ENCODE results near the gene HEXB. TPM values are rescaled to one million over a fixed set of nuclear protein-coding genes. Genes with fewer than 3 reads are reported as not detected.

HEXB gene
- total and polyA plus RNA-seq, 2 donors (not counting 1 experiment from before 2014, with no cell fraction given): 203 to 245 TPM

GRCh38 chr5:74652576-74652975 lies 32.5 kb upstream of the HEXB start:
- Histone ChIP-seq H2AFZ (ENCODE audit: low read length) (no peak overlapping the region), H3K9me3 (ENCODE audit: control insufficient read depth, insufficient read depth, low read depth, low read length) (no peaks in the 10 kb centered on the region), H3K4me1 (ENCODE audit: control insufficient read depth, extremely low read depth, insufficient read depth, low read length) (peaks cover 2% of the 10 kb centered on the region), H3K27me3 (ENCODE audit: control insufficient read depth, insufficient read depth, low read length) (no peaks in the 10 kb centered on the region), H3K36me3 (ENCODE audit: control insufficient read depth, insufficient read depth, low read length) (no peaks in the 10 kb centered on the region), H3K4me2 (ENCODE audit: extremely low read depth, insufficient read depth, low read length) (no peak overlapping the region), H3K27ac (ENCODE audit: insufficient read depth, low read length) (no peak overlapping the region), H4K20me1 (ENCODE audit: control insufficient read depth, extremely low read depth, insufficient read depth, low read length) (no peaks in the 10 kb centered on the region), H3K9ac (ENCODE audit: insufficient read depth, low read length) (no peak overlapping the region), H3K4me3 (replicated peaks in 1 of 4; ENCODE audit: control extremely low read depth in 1 of 4, insufficient read depth in 1 of 4, low read depth in 3 of 4, low read length in 4 of 4) (no peak overlapping the region), H3K79me2 (ENCODE audit: control insufficient read depth, insufficient read depth, low read length) (no peaks in the 10 kb centered on the region)
- DNase-seq (ENCODE audit: low read depth in 2 of 2): no peak
- TF ChIP-seq CTCF (conservative IDR thresholded peaks at IDR 0.05 in 1 of 2, IDR thresholded peaks at IDR 0.05 in 1 of 2; ENCODE audit: low read depth in 1 of 2, low read length in 2 of 2) (no peak), EZH2 (IDR thresholded peaks at IDR 0.05; ENCODE audit: low read length, missing control alignments) (no peak)

GRCh38 chr5:74653991-74654390 lies 31.0 kb upstream of the HEXB start:
- Histone ChIP-seq H4K20me1 (ENCODE audit: control insufficient read depth, extremely low read depth, insufficient read depth, low read length) (no peaks in the 10 kb centered on the region), H3K36me3 (ENCODE audit: control insufficient read depth, insufficient read depth, low read length) (no peaks in the 10 kb centered on the region), H3K4me1 (ENCODE audit: control insufficient read depth, extremely low read depth, insufficient read depth, low read length) (no peaks in the 10 kb centered on the region), H3K79me2 (ENCODE audit: control insufficient read depth, insufficient read depth, low read length) (no peaks in the 10 kb centered on the region), H3K27ac (ENCODE audit: insufficient read depth, low read length) (no peak overlapping the region), H3K9me3 (ENCODE audit: control insufficient read depth, insufficient read depth, low read depth, low read length) (no peaks in the 10 kb centered on the region), H3K4me3 (replicated peaks in 1 of 4; ENCODE audit: control extremely low read depth in 1 of 4, insufficient read depth in 1 of 4, low read depth in 3 of 4, low read length in 4 of 4) (no peak overlapping the region), H2AFZ (ENCODE audit: low read length) (no peak overlapping the region), H3K27me3 (ENCODE audit: control insufficient read depth, insufficient read depth, low read length) (no peaks in the 10 kb centered on the region), H3K4me2 (ENCODE audit: extremely low read depth, insufficient read depth, low read length) (no peak overlapping the region), H3K9ac (ENCODE audit: insufficient read depth, low read length) (no peak overlapping the region)
- TF ChIP-seq EZH2 (IDR thresholded peaks at IDR 0.05; ENCODE audit: low read length, missing control alignments): no peak
- TF ChIP-seq CTCF (conservative IDR thresholded peaks at IDR 0.05 in 1 of 2, IDR thresholded peaks at IDR 0.05 in 1 of 2; ENCODE audit: low read depth in 1 of 2, low read length in 2 of 2): no peak
- DNase-seq (ENCODE audit: low read depth in 2 of 2): no peak

- Histone ChIP-seq H3K27ac (ENCODE audit: insufficient read depth, low read length) (no peak overlapping the region), H3K4me3 (replicated peaks in 1 of 4; ENCODE audit: control extremely low read depth in 1 of 4, insufficient read depth in 1 of 4, low read depth in 3 of 4, low read length in 4 of 4) (no peak overlapping the region), H3K4me1 (ENCODE audit: control insufficient read depth, extremely low read depth, insufficient read depth, low read length) (no peaks in the 10 kb centered on the region), H4K20me1 (ENCODE audit: control insufficient read depth, extremely low read depth, insufficient read depth, low read length) (no peaks in the 10 kb centered on the region), H3K9me3 (ENCODE audit: control insufficient read depth, insufficient read depth, low read depth, low read length) (no peaks in the 10 kb centered on the region), H3K9ac (ENCODE audit: insufficient read depth, low read length) (no peak overlapping the region), H3K4me2 (ENCODE audit: extremely low read depth, insufficient read depth, low read length) (no peak overlapping the region), H3K36me3 (ENCODE audit: control insufficient read depth, insufficient read depth, low read length) (no peaks in the 10 kb centered on the region), H2AFZ (ENCODE audit: low read length) (no peak overlapping the region), H3K27me3 (ENCODE audit: control insufficient read depth, insufficient read depth, low read length) (no peaks in the 10 kb centered on the region), H3K79me2 (ENCODE audit: control insufficient read depth, insufficient read depth, low read length) (no peaks in the 10 kb centered on the region)
- TF ChIP-seq EZH2 (IDR thresholded peaks at IDR 0.05; ENCODE audit: low read length, missing control alignments) (no peak), CTCF (conservative IDR thresholded peaks at IDR 0.05 in 1 of 2, IDR thresholded peaks at IDR 0.05 in 1 of 2; ENCODE audit: low read depth in 1 of 2, low read length in 2 of 2) (no peak)
- DNase-seq (ENCODE audit: low read depth in 2 of 2): no peak
Measured at GRCh38 chr5:74655206-74655605, 29.8 kb upstream of the HEXB start.
